Loucy (cell line): ENCODE data around the gene ZBED4.

Source experiments
- H2AFZ ChIP-seq: fragments of 200-600 bp; sonication (generic); 2 replicates; pipeline ENCODE4 v1.6.0; 2016; ENCODE audit warnings: antibody characterized with exemption, mild to moderate bottlenecking, low read length, moderate library complexity
- H3F3A ChIP-seq: fragments of 200-600 bp; 2 replicates; pipeline ENCODE4 v1.6.0; 2016; ENCODE audit warnings: antibody characterized with exemption, low read depth, mild to moderate bottlenecking
- H3K27me3 ChIP-seq: fragments of 200-600 bp; sonication (generic); 2 replicates; pipeline ENCODE4 v1.6.1; 2014; ENCODE audit warnings: low read length, mild to moderate bottlenecking; ENCODE audit not compliant: insufficient read depth, poor library complexity, severe bottlenecking
- H3K36me3 ChIP-seq: fragments of 200-600 bp; sonication (generic); 2 replicates; pipeline ENCODE4 v1.6.1; 2016; ENCODE audit warnings: low read length; ENCODE audit not compliant: insufficient read depth
- H3K4me1 ChIP-seq: fragments of 200-600 bp; sonication (generic); 2 replicates; pipeline ENCODE4 v1.5.1; 2014; ENCODE audit warnings: low read length, mild to moderate bottlenecking; ENCODE audit not compliant: insufficient read depth, poor library complexity, severe bottlenecking
- H3K4me2 ChIP-seq: fragments of 200-600 bp; sonication (generic); 2 replicates; pipeline ENCODE4 v1.6.0; 2014; ENCODE audit warnings: antibody characterized with exemption, low read length, low read depth, mild to moderate bottlenecking; ENCODE audit not compliant: poor library complexity, severe bottlenecking
- H3K4me3 ChIP-seq: fragments of 200-600 bp; sonication (generic); 2 replicates; pipeline ENCODE4 v1.5.1; 2014; ENCODE audit warnings: low read length, mild to moderate bottlenecking, mixed read lengths; ENCODE audit not compliant: poor library complexity, severe bottlenecking
- H3K79me2 ChIP-seq: fragments of 200-600 bp; sonication (generic); 2 replicates; pipeline ENCODE4 v1.6.1; 2014; ENCODE audit warnings: low read length; ENCODE audit not compliant: insufficient read depth
- H3K9ac ChIP-seq: fragments of 200-600 bp; sonication (generic); 2 replicates; pipeline ENCODE4 v1.6.0; 2014; ENCODE audit warnings: mild to moderate bottlenecking, low read depth, low read length, moderate library complexity; ENCODE audit not compliant: poor library complexity, severe bottlenecking
- H3K9me2 ChIP-seq: fragments of 200-600 bp; sonication (generic); replicated peaks from 2 replicates; pipeline ENCODE4 v1.6.1; 2016; ENCODE audit warnings: low read depth, low read length, mixed read lengths
- H3K9me3 ChIP-seq: fragments of 200-600 bp; sonication (generic); 2 replicates; pipeline ENCODE4 v1.6.1; 2014; ENCODE audit warnings: mild to moderate bottlenecking, antibody characterized with exemption, low read length, low read depth; ENCODE audit not compliant: insufficient read depth
- H4K20me1 ChIP-seq: fragments of 200-600 bp; sonication (generic); 2 replicates; pipeline ENCODE4 v1.6.0; 2014; ENCODE audit warnings: antibody characterized with exemption, low read length, mild to moderate bottlenecking; ENCODE audit not compliant: insufficient read depth, poor library complexity, severe bottlenecking
- CTCF ChIP-seq: fragments of 200-600 bp; sonication (generic); conservative IDR thresholded peaks from 2 replicates; pipeline ENCODE4 v1.5.1; 2014; ENCODE audit warnings: mild to moderate bottlenecking, antibody characterized with exemption, low read length
- EZH2phosphoT487 ChIP-seq: fragments of 200-600 bp; IDR thresholded peaks from 2 replicates; pipeline ENCODE4 v1.6.1; 2018; ENCODE audit warnings: antibody characterized with exemption, mild to moderate bottlenecking, moderate library complexity, borderline replicate concordance

The ZBED4 gene

GRCh38 chr22:49858827-49859226, 5.2 kb downstream of the ZBED4 start:
- no peaks in the 10 kb centered on the region for H3F3A ChIP-seq
- TF ChIP-seq CTCF (no peak), EZH2phosphoT487 (no peak)
- no peak overlapping the region for H2AFZ ChIP-seq
- H3K9me3 ChIP-seq: no peaks in the 10 kb centered on the region
- H4K20me1 ChIP-seq: peaks cover 93% of the 10 kb centered on the region
- H3K27me3 ChIP-seq: no peaks in the 10 kb centered on the region
- H3K79me2 ChIP-seq: peaks cover 98% of the 10 kb centered on the region
- no peaks in the 10 kb centered on the region for H3K36me3 ChIP-seq
- peak overlapping the region; percentile 79 for H3K4me3 ChIP-seq
- H3K4me1 ChIP-seq: peaks cover 55% of the 10 kb centered on the region
- peak overlapping the region; percentile 48 for H3K9ac ChIP-seq
- no peaks in the 10 kb centered on the region for H3K9me2 ChIP-seq
- peak overlapping the region; percentile 90 for H3K4me2 ChIP-seq

- TF ChIP-seq EZH2phosphoT487 (no peak), CTCF (peak; percentile 47)
- peaks cover 97% of the 10 kb centered on the region for H4K20me1 ChIP-seq
These were observed 8.2 kb downstream of the ZBED4 start for GRCh38 chr22:49861642-49862495.

GRCh38 chr22:49862496-49862776, 8.8 kb downstream of the ZBED4 start:
- Histone ChIP-seq H3K4me3 (peak overlapping the region; percentile 37), H3F3A (peaks cover 9% of the 10 kb centered on the region), H3K4me2 (peak overlapping the region; percentile 53), H3K27me3 (no peaks in the 10 kb centered on the region), H3K9me2 (no peaks in the 10 kb centered on the region), H4K20me1 (peaks cover 97% of the 10 kb centered on the region), H3K36me3 (no peaks in the 10 kb centered on the region), H3K4me1 (peaks cover 65% of the 10 kb centered on the region), H3K9ac (no peak overlapping the region), H3K9me3 (no peaks in the 10 kb centered on the region), H3K79me2 (peaks cover 99% of the 10 kb centered on the region), H2AFZ (no peak overlapping the region)
- TF ChIP-seq EZH2phosphoT487 (no peak), CTCF (no peak)

More at GRCh38 chr22:49861642-49862495, 8.2 kb downstream of the ZBED4 start:
- H3F3A ChIP-seq: peaks cover 9% of the 10 kb centered on the region
- peak overlapping the region; percentile 37 for H3K4me3 ChIP-seq
- H3K4me2 ChIP-seq: peak overlapping the region; percentile 53
- no peaks in the 10 kb centered on the region for H3K27me3 ChIP-seq
- H3K9me3 ChIP-seq: no peaks in the 10 kb centered on the region
- H3K79me2 ChIP-seq: peaks cover 99% of the 10 kb centered on the region
- no peak overlapping the region for H2AFZ ChIP-seq
- no peak overlapping the region for H3K9ac ChIP-seq
- no peaks in the 10 kb centered on the region for H3K36me3 ChIP-seq
- peaks cover 65% of the 10 kb centered on the region for H3K4me1 ChIP-seq
- H3K9me2 ChIP-seq: no peaks in the 10 kb centered on the region
